Daoy (cell line): Measurements from ENCODE around the gene CNRIP1. TPM values are rescaled to one million over a fixed set of nuclear protein-coding genes. Genes with fewer than 3 reads are reported as not detected.
"Not testable (repeated sequence)": the region's sequence is repeated elsewhere in the genome, so short reads cannot be mapped to it uniquely, and the experiment has no call there.

Source experiments
- DNase-seq: peaks from one replicate; pipeline ENCODE4 v3.0.0-alpha.2; 2015; ENCODE audit warnings: low read depth
- total RNA-seq: library from RNA; depleted of rRNA; stranded (reverse); fragments of >200 nt; shearing (Covaris generic); gene quantifications from 2 replicates; pipeline ENCODE4 v1.2.3, GENCODE V29; 2014

Gene CNRIP1
- total RNA-seq, 1 experiment from 2014 or later: 26.1 TPM

GRCh38 chr2:68340226-68341061, 20.7 kb upstream of the CNRIP1 start:
- no peak for DNase-seq

GRCh38 chr2:68336192-68336591, 16.4 kb upstream of the CNRIP1 start:
- peak; percentile 11 for DNase-seq

GRCh38 chr2:68333931-68334330, 14.2 kb upstream of the CNRIP1 start:
- DNase-seq: no peak

- DNase-seq: no peak
These were observed 13.3 kb upstream of the CNRIP1 start for GRCh38 chr2:68333009-68333408.

GRCh38 chr2:68330691-68331090, 10.9 kb upstream of the CNRIP1 start:
- DNase-seq: peak; percentile 4

- no peak for DNase-seq
These were observed 9.2 kb upstream of the CNRIP1 start for GRCh38 chr2:68328901-68329300.

GRCh38 chr2:68325056-68325455, 5.3 kb upstream of the CNRIP1 start:
- no peak for DNase-seq

- peak; percentile 25 for DNase-seq
These were observed 431 bp upstream of the CNRIP1 start for GRCh38 chr2:68320118-68320641.

- no peak for DNase-seq
These were observed 793 bp downstream of the CNRIP1 start for GRCh38 chr2:68318914-68319397.

- DNase-seq: peak; percentile 37
These were observed 1.5 kb downstream of the CNRIP1 start for GRCh38 chr2:68317971-68318913.

GRCh38 chr2:68316111-68316510, 3.6 kb downstream of the CNRIP1 start:
- DNase-seq: no peak

- DNase-seq: no peak
These were observed 8.7 kb downstream of the CNRIP1 start for GRCh38 chr2:68311033-68311432.

- no peak for DNase-seq
These were observed 10.3 kb downstream of the CNRIP1 start for GRCh38 chr2:68309426-68309825.

- DNase-seq: not testable (repeated sequence)
These were observed 15.9 kb downstream of the CNRIP1 start for GRCh38 chr2:68303902-68304272.

GRCh38 chr2:68303033-68303901, 16.5 kb downstream of the CNRIP1 start:
- DNase-seq: no peak

- peak; percentile 5 for DNase-seq
These were observed 17.4 kb downstream of the CNRIP1 start for GRCh38 chr2:68302281-68302875.

- DNase-seq: no peak
These were observed 24.2 kb downstream of the CNRIP1 start for GRCh38 chr2:68295516-68295915.

GRCh38 chr2:68294913-68295312, 24.8 kb downstream of the CNRIP1 start:
- DNase-seq: no peak

GRCh38 chr2:68294187-68294586, 25.6 kb downstream of the CNRIP1 start:
- no peak for DNase-seq

- DNase-seq: no peak
These were observed 26.0 kb downstream of the CNRIP1 start for GRCh38 chr2:68293755-68294154.

GRCh38 chr2:68293024-68293423, 26.7 kb downstream of the CNRIP1 start:
- DNase-seq: no peak
